CD4-positive, alpha-beta T cell treated with Interleukin-17A for 4 hours (primary cell): ENCODE data around the gene ANKHD1.
A peak's percentile ranks its signal among the peaks of the same experiment; 100 is the strongest.
"Not testable (repeated sequence)": the region's sequence is repeated elsewhere in the genome, so short reads cannot be mapped to it uniquely, and the experiment has no call there.

ENCODE experiments used
- DNase-seq: peaks from one replicate; pipeline ENCODE4 v3.0.0-alpha.2; 2020; ENCODE audit warnings: mixed read lengths

The ANKHD1 gene

GRCh38 chr5:140381351-140381750, 20.3 kb upstream of the ANKHD1 start:
- DNase-seq: no peak

- no peak for DNase-seq
These were observed 19.7 kb upstream of the ANKHD1 start for GRCh38 chr5:140381972-140382371.

- no peak for DNase-seq
These were observed 18.8 kb upstream of the ANKHD1 start for GRCh38 chr5:140382866-140383265.

GRCh38 chr5:140383300-140383699, 18.3 kb upstream of the ANKHD1 start:
- no peak for DNase-seq

GRCh38 chr5:140388052-140388451, 13.6 kb upstream of the ANKHD1 start:
- no peak for DNase-seq

GRCh38 chr5:140391312-140391711, 10.3 kb upstream of the ANKHD1 start:
- no peak for DNase-seq

- no peak for DNase-seq
These were observed 9.9 kb upstream of the ANKHD1 start for GRCh38 chr5:140391732-140392131.

- no peak for DNase-seq
These were observed 7.9 kb upstream of the ANKHD1 start for GRCh38 chr5:140393738-140394137.

- DNase-seq: no peak
These were observed 3.2 kb upstream of the ANKHD1 start for GRCh38 chr5:140398379-140398811.

- DNase-seq: no peak
These were observed 1.5 kb upstream of the ANKHD1 start for GRCh38 chr5:140399979-140400729.

- DNase-seq: peak; percentile 83
These were observed 787 bp upstream of the ANKHD1 start for GRCh38 chr5:140400730-140401361.

GRCh38 chr5:140402258-140403074, 833 bp downstream of the ANKHD1 start:
- DNase-seq: peak; percentile 39

GRCh38 chr5:140403613-140404012, 2.0 kb downstream of the ANKHD1 start:
- no peak for DNase-seq

- no peak for DNase-seq
These were observed 7.2 kb downstream of the ANKHD1 start for GRCh38 chr5:140408750-140409241.

GRCh38 chr5:140413230-140413629, 11.6 kb downstream of the ANKHD1 start:
- no peak for DNase-seq

GRCh38 chr5:140417235-140417634, 15.6 kb downstream of the ANKHD1 start:
- no peak for DNase-seq

GRCh38 chr5:140418862-140419520, 17.4 kb downstream of the ANKHD1 start:
- no peak for DNase-seq

- no peak for DNase-seq
These were observed 18.6 kb downstream of the ANKHD1 start for GRCh38 chr5:140420226-140420570.

GRCh38 chr5:140420665-140421361, 19.2 kb downstream of the ANKHD1 start:
- no peak for DNase-seq

GRCh38 chr5:140421375-140421774, 19.7 kb downstream of the ANKHD1 start:
- not testable (repeated sequence) for DNase-seq

GRCh38 chr5:140423609-140424008, 22.0 kb downstream of the ANKHD1 start:
- no peak for DNase-seq

- no peak for DNase-seq
These were observed 22.5 kb downstream of the ANKHD1 start for GRCh38 chr5:140424135-140424534.
